Activated naive CD8-positive, alpha-beta T cell treated with anti-CD3 and anti-CD28 coated beads, Interleukin-2, amount 10 ng/mL, durations not matched to agents 7 days and 5 days (primary cell): ENCODE data around the gene APOBEC2. TPM values are rescaled to one million over a fixed set of nuclear protein-coding genes. Genes with fewer than 3 reads are reported as not detected.

Experiments used
- ATAC-seq: fragments of 150-1000 bp; cut with Tn5 transposase; one replicate; pipeline ENCODE4 v1.10.0; 2021; ENCODE audit warnings: low read depth, moderate library complexity
- POLR2A ChIA-PET: fragments of 350-600 bp; sonication (Branson Sonifier 250); formaldehyde crosslinking; loops from one replicate; lab custom pipeline; 2021; ENCODE audit warnings: antibody characterized with exemption; lab: Charles Lee
- DNase-seq: peaks from one replicate; pipeline ENCODE4 v3.0.0; 2021
- H3K27ac Mint-ChIP-seq: one replicate; pipeline ENCODE4 v1.8.0; 2022; ENCODE audit warnings: mild to moderate bottlenecking, mixed read lengths
- H3K27me3 Mint-ChIP-seq: one replicate; pipeline ENCODE4 v1.8.0; 2022; ENCODE audit warnings: mild to moderate bottlenecking, moderate library complexity, mixed read lengths
- H3K36me3 Mint-ChIP-seq: one replicate; pipeline ENCODE4 v1.8.0; 2021; ENCODE audit warnings: mild to moderate bottlenecking, mixed read lengths
- H3K4me1 Mint-ChIP-seq: one replicate; pipeline ENCODE4 v1.8.0; 2021; ENCODE audit warnings: mixed read lengths
- H3K4me3 Mint-ChIP-seq: one replicate; pipeline ENCODE4 v1.8.0; 2022; ENCODE audit warnings: mild to moderate bottlenecking, moderate library complexity, mixed read lengths
- H3K9me3 Mint-ChIP-seq: one replicate; pipeline ENCODE4 v1.8.0; 2021; ENCODE audit warnings: mixed read lengths
- total RNA-seq, 2 experiments: library from RNA; stranded (reverse); gene quantifications; one replicate each; pipeline ENCODE4 v1.2.3, GENCODE V29; 2021

The APOBEC2 gene
- total RNA-seq, 2 experiments from 2014 or later = not detected

- Mint-ChIP-seq H3K9me3 (no peaks in the 10 kb centered on the region), H3K27me3 (no peaks in the 10 kb centered on the region), H3K27ac (peak overlapping the region; percentile 85), H3K4me3 (peak overlapping the region; percentile 97), H3K4me1 (peaks cover 20% of the 10 kb centered on the region), H3K36me3 (no peaks in the 10 kb centered on the region)
- POLR2A ChIA-PET = interaction anchor here (0.9 to 2.3 kb wide), 8 partner anchors 9 to 172 kb away, joined by 3 to 10 read pairs (median 4); partner anchors contain the start of genes NFYA and OARD1
- ATAC-seq (no peak), DNase-seq (no peak)
Observed at GRCh38 chr6:41027241-41027640, 25.8 kb upstream of the APOBEC2 start.

GRCh38 chr6:41027799-41028560 is 25.0 kb upstream of the APOBEC2 start:
- POLR2A ChIA-PET = interaction anchor here (0.9 to 2.3 kb wide), 12 partner anchors 8 to 171 kb away, joined by 3 to 10 read pairs (median 4); partner anchors contain the start of genes NFYA and OARD1
- peak overlapping the region; percentile 97 for H3K4me3 Mint-ChIP-seq
- no peaks in the 10 kb centered on the region for H3K27me3 Mint-ChIP-seq
- H3K27ac Mint-ChIP-seq = peak overlapping the region; percentile 85
- H3K4me1 Mint-ChIP-seq = peaks cover 20% of the 10 kb centered on the region
- peak; percentile 80 for ATAC-seq
- no peaks in the 10 kb centered on the region for H3K36me3 Mint-ChIP-seq
- DNase-seq = peak; percentile 93
- H3K9me3 Mint-ChIP-seq = no peaks in the 10 kb centered on the region

GRCh38 chr6:41028561-41029412 is 24.2 kb upstream of the APOBEC2 start:
- no peaks in the 10 kb centered on the region for H3K9me3 Mint-ChIP-seq
- no peaks in the 10 kb centered on the region for H3K27me3 Mint-ChIP-seq
- ATAC-seq (peak; percentile 55), DNase-seq (peak; percentile 44)
- POLR2A ChIA-PET = interaction anchor here (0.6 to 2.3 kb wide), 10 partner anchors 7 to 281 kb away, joined by 3 to 10 read pairs (median 4); partner anchors contain the start of genes NFYA and OARD1
- H3K4me3 Mint-ChIP-seq = peak overlapping the region; percentile 97
- H3K36me3 Mint-ChIP-seq = no peaks in the 10 kb centered on the region
- H3K27ac Mint-ChIP-seq = peak overlapping the region; percentile 85
- peaks cover 20% of the 10 kb centered on the region for H3K4me1 Mint-ChIP-seq

GRCh38 chr6:41032830-41033229 is 20.2 kb upstream of the APOBEC2 start:
- H3K27ac Mint-ChIP-seq = no peak overlapping the region
- no peaks in the 10 kb centered on the region for H3K27me3 Mint-ChIP-seq

GRCh38 chr6:41033776-41034175 is 19.2 kb upstream of the APOBEC2 start:
- no peaks in the 10 kb centered on the region for H3K9me3 Mint-ChIP-seq
- POLR2A ChIA-PET = no interaction called here
- DNase-seq = no peak
- H3K27me3 Mint-ChIP-seq = no peaks in the 10 kb centered on the region
- no peak overlapping the region for H3K27ac Mint-ChIP-seq
- no peak overlapping the region for H3K4me3 Mint-ChIP-seq
- H3K36me3 Mint-ChIP-seq = no peaks in the 10 kb centered on the region
- no peak for ATAC-seq
- H3K4me1 Mint-ChIP-seq = peaks cover 8% of the 10 kb centered on the region

More at GRCh38 chr6:41032830-41033229, 20.2 kb upstream of the APOBEC2 start:
- no peaks in the 10 kb centered on the region for H3K9me3 Mint-ChIP-seq
- H3K4me1 Mint-ChIP-seq = peaks cover 12% of the 10 kb centered on the region
- H3K36me3 Mint-ChIP-seq = no peaks in the 10 kb centered on the region
- H3K4me3 Mint-ChIP-seq = no peak overlapping the region
- DNase-seq (no peak), ATAC-seq (no peak)
- POLR2A ChIA-PET = no interaction called here

GRCh38 chr6:41036186-41036585 is 16.8 kb upstream of the APOBEC2 start:
- H3K27me3 Mint-ChIP-seq = no peaks in the 10 kb centered on the region
- DNase-seq = no peak
- H3K4me1 Mint-ChIP-seq = peaks cover 11% of the 10 kb centered on the region
- no peak for ATAC-seq
- H3K4me3 Mint-ChIP-seq = no peak overlapping the region
- no peaks in the 10 kb centered on the region for H3K9me3 Mint-ChIP-seq
- POLR2A ChIA-PET = interaction anchor here (2.1 kb wide), 1 partner anchor 9 kb away, joined by 8 read pairs; no protein-coding TSS in a partner anchor
- no peaks in the 10 kb centered on the region for H3K36me3 Mint-ChIP-seq
- H3K27ac Mint-ChIP-seq = no peak overlapping the region

- POLR2A ChIA-PET = interaction anchor here (2.1 kb wide), 1 partner anchor 9 kb away, joined by 8 read pairs; no protein-coding TSS in a partner anchor
- DNase-seq (no peak), ATAC-seq (no peak)
- H3K4me1 Mint-ChIP-seq = peaks cover 11% of the 10 kb centered on the region
- H3K27ac Mint-ChIP-seq = no peak overlapping the region
- no peaks in the 10 kb centered on the region for H3K36me3 Mint-ChIP-seq
- H3K27me3 Mint-ChIP-seq = no peaks in the 10 kb centered on the region
- no peak overlapping the region for H3K4me3 Mint-ChIP-seq
- no peaks in the 10 kb centered on the region for H3K9me3 Mint-ChIP-seq
Observed at GRCh38 chr6:41036601-41037000, 16.4 kb upstream of the APOBEC2 start.

GRCh38 chr6:41037107-41037900 is 15.7 kb upstream of the APOBEC2 start:
- no peak overlapping the region for H3K4me3 Mint-ChIP-seq
- peaks cover 11% of the 10 kb centered on the region for H3K4me1 Mint-ChIP-seq
- H3K27ac Mint-ChIP-seq = no peak overlapping the region
- no peak for ATAC-seq
- H3K9me3 Mint-ChIP-seq = no peaks in the 10 kb centered on the region
- no peaks in the 10 kb centered on the region for H3K27me3 Mint-ChIP-seq
- no peaks in the 10 kb centered on the region for H3K36me3 Mint-ChIP-seq
- DNase-seq = no peak
- POLR2A ChIA-PET = interaction anchor here (1.2 to 2.1 kb wide), 2 partner anchors 9 to 10 kb away, joined by 4 to 8 read pairs; no protein-coding TSS in a partner anchor

GRCh38 chr6:41038205-41038604 is 14.8 kb upstream of the APOBEC2 start:
- no peaks in the 10 kb centered on the region for H3K27me3 Mint-ChIP-seq
- no peak for ATAC-seq
- no peaks in the 10 kb centered on the region for H3K36me3 Mint-ChIP-seq
- no peak for DNase-seq
- no peak overlapping the region for H3K27ac Mint-ChIP-seq
- peaks cover 11% of the 10 kb centered on the region for H3K4me1 Mint-ChIP-seq
- POLR2A ChIA-PET = interaction anchor here (1.2 kb wide), 1 partner anchor 10 kb away, joined by 4 read pairs; no protein-coding TSS in a partner anchor
- no peaks in the 10 kb centered on the region for H3K9me3 Mint-ChIP-seq
- no peak overlapping the region for H3K4me3 Mint-ChIP-seq

GRCh38 chr6:41039060-41039998 is 13.7 kb upstream of the APOBEC2 start, which contains the start of gene UNC5CL:
UNC5CL (minus strand) TSS chr6:41039221; CDS start chr6:41035074, 4,147 bp downstream.
- DNase-seq (peak; percentile 65), ATAC-seq (peak; percentile 77)
- POLR2A ChIA-PET = no interaction called here
- Mint-ChIP-seq H3K27ac (no peak within 1 kb of the TSS), H3K4me3 (no peak within 1 kb of the TSS), H3K9me3 (no peaks in the 10 kb centered on the region), H3K27me3 (no peaks in the 10 kb centered on the region), H3K4me1 (peaks cover 11% of the 10 kb centered on the region), H3K36me3 (no peaks in the 10 kb centered on the region)

GRCh38 chr6:41040101-41040939 is 12.7 kb upstream of the APOBEC2 start:
- POLR2A ChIA-PET = no interaction called here
- Mint-ChIP-seq H3K36me3 (no peaks in the 10 kb centered on the region), H3K9me3 (no peaks in the 10 kb centered on the region), H3K27ac (no peak overlapping the region), H3K4me1 (peaks cover 11% of the 10 kb centered on the region), H3K27me3 (no peaks in the 10 kb centered on the region), H3K4me3 (no peak overlapping the region)
- DNase-seq = no peak
- no peak for ATAC-seq
